ENCODE data around the gene NDE1.
"Not testable (repeated sequence)": the region's sequence is repeated elsewhere in the genome, so short reads cannot be mapped to it uniquely, and the experiment has no call there.

- TF ChIP-seq YY1 (IDR thresholded peaks at IDR 0.05; ENCODE audit: borderline replicate concordance in 1 of 3, control insufficient read depth in 1 of 3, extremely low read depth in 1 of 3, insufficient read depth in 3 of 3, insufficient read length in 1 of 3, insufficient replicate concordance in 2 of 3, low read depth in 1 of 3, low read length in 2 of 3); CTCF (IDR thresholded peaks at IDR 0.05 in 2 of 3, conservative IDR thresholded peaks at IDR 0.05 in 1 of 3; ENCODE audit: insufficient read depth in 2 of 3, low read depth in 1 of 3, low read length in 3 of 3); POLR2AphosphoS5 (IDR thresholded peaks at IDR 0.05; ENCODE audit: control insufficient read depth, insufficient read depth, low read depth, low read length); CHCHD3 (CRISPR knock-in tag; IDR thresholded peaks at IDR 0.05); SP2 (IDR thresholded peaks at IDR 0.05; ENCODE audit: extremely low read depth, low read depth, low read length, poor library complexity, severe bottlenecking): not testable (repeated sequence)
Measured at GRCh38 chr16:15607221-15607699, 42.8 kb upstream of the NDE1 start.
